Smooth muscle cell (in vitro differentiated cells): ENCODE results near the gene RBMX2. TPM values are rescaled to one million over a fixed set of nuclear protein-coding genes. Genes with fewer than 3 reads are reported as not detected.

Experiments used
- DNase-seq: peaks from one replicate; lab custom pipeline; 2025; ENCODE audit not compliant: unreplicated experiment; lab: John Stamatoyannopoulos, UW
- H2AFZ ChIP-seq: fragments of 200-600 bp; sonication (generic); 2 replicates; pipeline ENCODE4 v1.6.0; 2016; ENCODE audit warnings: antibody characterized with exemption, low read depth, mild to moderate bottlenecking
- H3F3A ChIP-seq: fragments of 200-600 bp; sonication (generic); 2 replicates; pipeline ENCODE4 v1.6.0; 2017; ENCODE audit warnings: antibody characterized with exemption, low read depth
- H3K27ac ChIP-seq: fragments of 200-600 bp; sonication (generic); 2 replicates; pipeline ENCODE4 v1.5.1; 2016; ENCODE audit warnings: low read depth, mild to moderate bottlenecking
- H3K27me3 ChIP-seq: fragments of 200-600 bp; sonication (generic); 2 replicates; pipeline ENCODE4 v1.6.1; 2016; ENCODE audit warnings: low read depth, mild to moderate bottlenecking
- H3K36me3 ChIP-seq: fragments of 200-600 bp; sonication (generic); 2 replicates; pipeline ENCODE4 v1.5.1; 2016; ENCODE audit warnings: low read depth
- H3K4me1 ChIP-seq: fragments of 200-600 bp; sonication (generic); 2 replicates; pipeline ENCODE4 v1.5.1; 2016; ENCODE audit warnings: low read depth
- H3K4me2 ChIP-seq: fragments of 200-600 bp; sonication (generic); 2 replicates; pipeline ENCODE4 v1.6.0; 2016; ENCODE audit warnings: mild to moderate bottlenecking
- H3K4me3 ChIP-seq: fragments of 200-600 bp; sonication (generic); 2 replicates; pipeline ENCODE4 v1.5.1; 2016; ENCODE audit warnings: mild to moderate bottlenecking
- H3K79me2 ChIP-seq: fragments of 200-600 bp; sonication (generic); 2 replicates; pipeline ENCODE4 v1.6.0; 2016; ENCODE audit warnings: low read depth, mild to moderate bottlenecking
- H3K9ac ChIP-seq: fragments of 200-600 bp; sonication (generic); 2 replicates; pipeline ENCODE4 v1.6.0; 2016; ENCODE audit warnings: low read depth
- H3K9me3 ChIP-seq: fragments of 200-600 bp; sonication (generic); replicated peaks from 2 replicates; pipeline ENCODE4 v1.5.1; 2016; ENCODE audit warnings: low read depth
- H4K20me1 ChIP-seq: fragments of 200-600 bp; sonication (generic); 2 replicates; pipeline ENCODE4 v1.6.0; 2016; ENCODE audit warnings: low read depth
- WGBS: methylation state at CpG from one replicate; pipeline ENCODE4 v1.1.7; 2016; ENCODE audit warnings: low lambda C conversion rate; 5-methylcytosine and 5-hydroxymethylcytosine counted together
- polyA plus RNA-seq: library from polyadenylated mRNA; unstranded; fragments of >200 nt; fragmentation: Nextera tagmentation; extraction: Ambion mirVana; gene quantifications from 2 replicates; pipeline ENCODE4 v1.2.1, GENCODE V29; 2016
- total RNA-seq: library from RNA; depleted of rRNA; stranded (reverse); fragments of >200 nt; gene quantifications from 2 replicates; pipeline ENCODE4 v1.2.3, GENCODE V29; 2014
- TF ChIP-seq, protein P1 (sequence below): fragments of 200-600 bp; sonication (generic); IDR thresholded peaks from 2 replicates; pipeline ENCODE4 v1.5.1; 2017; ENCODE audit warnings: borderline replicate concordance, mild to moderate bottlenecking, antibody characterized with exemption; ENCODE audit not compliant: insufficient read depth, poor library complexity, severe bottlenecking

RBMX2 gene
- total and polyA plus RNA-seq, 2 experiments from 2014 or later = 15.9 to 19.8 TPM

GRCh38 chrX:130385520-130385919, 16.3 kb upstream of the RBMX2 start, which contains the start of gene GPR119:
Gene GPR119 (minus strand): TSS chrX:130385674. CDS start chrX:130385447, 227 bp downstream.
- Histone ChIP-seq H3K79me2 (no peaks in the 10 kb centered on the region), H3K36me3 (no peaks in the 10 kb centered on the region), H2AFZ (no peak within 1 kb of the TSS), H3K9me3 (no peaks in the 10 kb centered on the region), H3K27me3 (no peaks in the 10 kb centered on the region), H4K20me1 (no peaks in the 10 kb centered on the region), H3K4me1 (no peaks in the 10 kb centered on the region), H3K4me3 (no peak within 1 kb of the TSS), H3K9ac (no peak within 1 kb of the TSS), H3F3A (no peaks in the 10 kb centered on the region), H3K4me2 (no peak within 1 kb of the TSS), H3K27ac (no peak within 1 kb of the TSS)
- 77% methylated on average over 4 of the region's 4 CpGs for WGBS
- no peak for DNase-seq
- TF ChIP-seq, protein P1, sequence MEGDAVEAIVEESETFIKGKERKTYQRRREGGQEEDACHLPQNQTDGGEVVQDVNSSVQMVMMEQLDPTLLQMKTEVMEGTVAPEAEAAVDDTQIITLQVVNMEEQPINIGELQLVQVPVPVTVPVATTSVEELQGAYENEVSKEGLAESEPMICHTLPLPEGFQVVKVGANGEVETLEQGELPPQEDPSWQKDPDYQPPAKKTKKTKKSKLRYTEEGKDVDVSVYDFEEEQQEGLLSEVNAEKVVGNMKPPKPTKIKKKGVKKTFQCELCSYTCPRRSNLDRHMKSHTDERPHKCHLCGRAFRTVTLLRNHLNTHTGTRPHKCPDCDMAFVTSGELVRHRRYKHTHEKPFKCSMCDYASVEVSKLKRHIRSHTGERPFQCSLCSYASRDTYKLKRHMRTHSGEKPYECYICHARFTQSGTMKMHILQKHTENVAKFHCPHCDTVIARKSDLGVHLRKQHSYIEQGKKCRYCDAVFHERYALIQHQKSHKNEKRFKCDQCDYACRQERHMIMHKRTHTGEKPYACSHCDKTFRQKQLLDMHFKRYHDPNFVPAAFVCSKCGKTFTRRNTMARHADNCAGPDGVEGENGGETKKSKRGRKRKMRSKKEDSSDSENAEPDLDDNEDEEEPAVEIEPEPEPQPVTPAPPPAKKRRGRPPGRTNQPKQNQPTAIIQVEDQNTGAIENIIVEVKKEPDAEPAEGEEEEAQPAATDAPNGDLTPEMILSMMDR = no peak

DNA sequence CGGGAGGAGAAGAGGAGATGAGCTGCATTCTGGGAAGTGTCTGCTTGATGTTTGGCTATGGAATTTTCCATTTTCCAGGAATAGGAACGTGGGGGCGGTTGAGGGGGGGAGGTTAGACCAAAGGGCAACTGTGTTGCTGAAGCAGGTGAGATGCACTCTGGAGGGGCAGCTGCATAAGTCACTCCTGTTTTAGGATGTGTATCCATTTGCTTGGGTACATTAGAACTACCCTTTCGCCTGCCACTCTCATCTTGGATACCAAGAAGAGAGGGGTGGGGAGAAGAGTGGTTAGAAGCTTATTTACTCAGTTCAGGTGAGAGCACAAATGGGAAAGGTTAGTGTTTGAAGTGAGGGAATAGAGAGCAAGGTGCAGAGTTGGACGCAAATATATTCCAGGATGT, 15.4 kb upstream of the RBMX2 start:
- H3K9ac ChIP-seq = no peak overlapping the region
- TF ChIP-seq, protein P1 = no peak
- no peaks in the 10 kb centered on the region for H3F3A ChIP-seq
- H3K4me2 ChIP-seq = no peak overlapping the region
- H4K20me1 ChIP-seq = no peaks in the 10 kb centered on the region
- no peaks in the 10 kb centered on the region for H3K36me3 ChIP-seq
- no peaks in the 10 kb centered on the region for H3K27me3 ChIP-seq
- no peak overlapping the region for H3K4me3 ChIP-seq
- H2AFZ ChIP-seq = no peak overlapping the region
- WGBS = 71% methylated on average over 5 of the region's 5 CpGs
- H3K9me3 ChIP-seq = no peaks in the 10 kb centered on the region
- no peaks in the 10 kb centered on the region for H3K4me1 ChIP-seq
- no peak for DNase-seq
- H3K27ac ChIP-seq = no peak overlapping the region
- no peaks in the 10 kb centered on the region for H3K79me2 ChIP-seq

GRCh38 chrX:130393451-130394074, 8.2 kb upstream of the RBMX2 start:
- no peaks in the 10 kb centered on the region for H3K4me1 ChIP-seq
- no peak overlapping the region for H2AFZ ChIP-seq
- H3K4me2 ChIP-seq = no peak overlapping the region
- no peak overlapping the region for H3K4me3 ChIP-seq
- 59% methylated on average over 5 of the region's 5 CpGs for WGBS
- H3K9ac ChIP-seq = no peak overlapping the region
- peaks cover 16% of the 10 kb centered on the region for H3K27me3 ChIP-seq
- TF ChIP-seq, protein P1 = peak; percentile 48
- H3K9me3 ChIP-seq = no peaks in the 10 kb centered on the region
- H3K27ac ChIP-seq = no peak overlapping the region
- no peaks in the 10 kb centered on the region for H4K20me1 ChIP-seq
- H3F3A ChIP-seq = no peaks in the 10 kb centered on the region
- H3K79me2 ChIP-seq = no peaks in the 10 kb centered on the region
- H3K36me3 ChIP-seq = no peaks in the 10 kb centered on the region
- no peak for DNase-seq

GRCh38 chrX:130395341-130395740, 6.4 kb upstream of the RBMX2 start:
- Histone ChIP-seq H3K36me3 (no peaks in the 10 kb centered on the region), H2AFZ (no peak overlapping the region), H3F3A (no peaks in the 10 kb centered on the region), H3K79me2 (no peaks in the 10 kb centered on the region), H3K4me2 (no peak overlapping the region), H3K4me3 (no peak overlapping the region), H3K27ac (no peak overlapping the region), H4K20me1 (no peaks in the 10 kb centered on the region), H3K9ac (no peak overlapping the region), H3K9me3 (no peaks in the 10 kb centered on the region), H3K27me3 (peaks cover 16% of the 10 kb centered on the region), H3K4me1 (no peaks in the 10 kb centered on the region)
- no peak for DNase-seq
- TF ChIP-seq, protein P1 = no peak
- WGBS = 67% methylated on average over 7 of the region's 7 CpGs
